Mesendoderm (in vitro differentiated cells): Measurements from ENCODE around the gene ACO2.
"Not testable (repeated sequence)": the region's sequence is repeated elsewhere in the genome, so short reads cannot be mapped to it uniquely, and the experiment has no call there.

ENCODE experiments used
- DNase-seq: peaks from one replicate; pipeline ENCODE4 v3.0.0; 2013
- H2AK5ac ChIP-seq: 2 replicates; pipeline ENCODE4 v1.6.1; 2013; ENCODE audit warnings: low read length, inconsistent platforms
- H2BK120ac ChIP-seq: 2 replicates; pipeline ENCODE4 v1.6.1; 2013; ENCODE audit warnings: low read depth, mild to moderate bottlenecking, low read length, moderate library complexity, mixed read lengths
- H2BK15ac ChIP-seq: replicated peaks from 2 replicates; pipeline ENCODE4 v1.6.1; 2013; ENCODE audit warnings: low read depth, mild to moderate bottlenecking, moderate library complexity
- H2BK5ac ChIP-seq: 2 replicates; pipeline ENCODE4 v1.6.1; 2013; ENCODE audit warnings: low read length, inconsistent platforms
- H3K18ac ChIP-seq: 2 replicates; pipeline ENCODE4 v1.6.1; 2013; ENCODE audit warnings: mild to moderate bottlenecking, low read length, mixed read lengths
- H3K23ac ChIP-seq: one replicate; pipeline ENCODE4 v1.6.1; 2013; ENCODE audit warnings: low read length
- H3K27ac ChIP-seq: 2 replicates; pipeline ENCODE4 v1.5.1; 2013; ENCODE audit warnings: low read depth, mild to moderate bottlenecking, inconsistent platforms, low read length, moderate library complexity
- H3K27me3 ChIP-seq: 2 replicates; pipeline ENCODE4 v1.6.1; 2013; ENCODE audit warnings: low read length, control low read depth, mild to moderate bottlenecking, inconsistent platforms; ENCODE audit not compliant: insufficient read depth, poor library complexity
- H3K36me3 ChIP-seq: 2 replicates; pipeline ENCODE4 v1.6.1; 2013; ENCODE audit warnings: low read length, inconsistent platforms; ENCODE audit not compliant: control insufficient read depth, insufficient read depth
- H3K4ac ChIP-seq: one replicate; pipeline ENCODE4 v1.6.1; 2013; ENCODE audit warnings: low read depth, mild to moderate bottlenecking, low read length, moderate library complexity
- H3K4me1 ChIP-seq: 2 replicates; pipeline ENCODE4 v1.6.1; 2013; ENCODE audit warnings: low read depth, low read length, inconsistent platforms; ENCODE audit not compliant: control insufficient read depth
- H3K4me2 ChIP-seq: 2 replicates; pipeline ENCODE4 v1.6.1; 2013; ENCODE audit warnings: low read length
- H3K4me3 ChIP-seq: 2 replicates; pipeline ENCODE4 v1.5.1; 2013; ENCODE audit warnings: mild to moderate bottlenecking, low read length
- H3K56ac ChIP-seq: one replicate; pipeline ENCODE4 v1.6.1; 2013; ENCODE audit warnings: low read length
- H3K79me1 ChIP-seq: 2 replicates; pipeline ENCODE4 v1.6.1; 2013; ENCODE audit warnings: low read length, inconsistent platforms
- H3K79me2 ChIP-seq: 2 replicates; pipeline ENCODE4 v1.6.1; 2013; ENCODE audit warnings: mild to moderate bottlenecking, low read length; ENCODE audit not compliant: control insufficient read depth, insufficient read depth
- H3K9ac ChIP-seq: 2 replicates; pipeline ENCODE4 v1.6.1; 2013; ENCODE audit warnings: low read length, inconsistent platforms
- H4K5ac ChIP-seq: one replicate; pipeline ENCODE4 v1.6.1; 2013; ENCODE audit warnings: low read length
- H4K8ac ChIP-seq: one replicate; pipeline ENCODE4 v1.6.1; 2013; ENCODE audit warnings: low read depth, mild to moderate bottlenecking, control low read depth, low read length, moderate library complexity
- WGBS: extraction: QIAGEN DNeasy Blood & Tissue Kit; methylation state at CpG from one replicate; pipeline ENCODE4 v1.1.7; 2013; ENCODE audit warnings: low lambda C conversion rate, missing lambda C conversion rate; ENCODE audit not compliant: insufficient coverage; ENCODE audit errors: extremely low coverage; 5-methylcytosine and 5-hydroxymethylcytosine counted together

ACO2 gene

GRCh38 chr22:41440511-41440910 is 28.4 kb upstream of the ACO2 start:
- H3K9ac ChIP-seq, H2BK5ac ChIP-seq, H3K4me2 ChIP-seq, H3K56ac ChIP-seq, H3K4ac ChIP-seq, H3K27me3 ChIP-seq, H3K23ac ChIP-seq, H3K36me3 ChIP-seq, H4K5ac ChIP-seq, H3K4me1 ChIP-seq, H2BK15ac ChIP-seq, H2BK120ac ChIP-seq, DNase-seq, H2AK5ac ChIP-seq, H3K4me3 ChIP-seq, H4K8ac ChIP-seq, H3K18ac ChIP-seq, H3K27ac ChIP-seq: not testable (repeated sequence)
- Histone ChIP-seq H3K79me2 (peaks cover 67% of the 10 kb centered on the region), H3K79me1 (peaks cover 19% of the 10 kb centered on the region)
- no CpG with 5 or more reads among the region's 5 CpGs for WGBS

- Histone ChIP-seq H4K8ac (no peak overlapping the region), H3K4me2 (no peak overlapping the region), H2BK5ac (no peak overlapping the region), H3K27ac (no peak overlapping the region), H3K79me2 (peaks cover 66% of the 10 kb centered on the region), H3K36me3 (peaks cover 3% of the 10 kb centered on the region), H4K5ac (no peak overlapping the region), H2AK5ac (no peak overlapping the region), H3K56ac (no peak overlapping the region), H3K4ac (no peak overlapping the region), H2BK120ac (no peak overlapping the region), H3K27me3 (no peaks in the 10 kb centered on the region), H3K79me1 (peaks cover 10% of the 10 kb centered on the region), H3K23ac (no peak overlapping the region), H3K18ac (no peak overlapping the region), H3K4me3 (no peak overlapping the region), H3K4me1 (no peaks in the 10 kb centered on the region), H3K9ac (no peak overlapping the region), H2BK15ac (no peak overlapping the region)
- DNase-seq: no peak
- no CpG with 5 or more reads among the region's 2 CpGs for WGBS
Observed at GRCh38 chr22:41442240-41442792, 26.6 kb upstream of the ACO2 start.

- peaks cover 3% of the 10 kb centered on the region for H3K36me3 ChIP-seq
- H3K23ac ChIP-seq: peak overlapping the region; percentile 97
- peak overlapping the region; percentile 47 for H4K5ac ChIP-seq
- H2BK5ac ChIP-seq: peak overlapping the region; percentile 86
- peaks cover 9% of the 10 kb centered on the region for H3K79me1 ChIP-seq
- H2BK120ac ChIP-seq: no peak overlapping the region
- WGBS: no CpG with 5 or more reads among the region's 35 CpGs
- peak overlapping the region; percentile 71 for H3K27ac ChIP-seq
- H3K18ac ChIP-seq: peak overlapping the region; percentile 64
- H3K4me3 ChIP-seq: peak overlapping the region; percentile 98
- peak overlapping the region; percentile 90 for H3K4me2 ChIP-seq
- peak overlapping the region; percentile 93 for H3K56ac ChIP-seq
- peaks cover 55% of the 10 kb centered on the region for H3K79me2 ChIP-seq
- H2AK5ac ChIP-seq: peak overlapping the region; percentile 79
- no peak overlapping the region for H4K8ac ChIP-seq
- H3K4me1 ChIP-seq: peaks cover 3% of the 10 kb centered on the region
- H3K4ac ChIP-seq: peak overlapping the region; percentile 82
- H3K9ac ChIP-seq: peak overlapping the region; percentile 99
- no peak overlapping the region for H2BK15ac ChIP-seq
- no peaks in the 10 kb centered on the region for H3K27me3 ChIP-seq
- DNase-seq: peak; percentile 100
Observed at GRCh38 chr22:41444360-41445128, 24.4 kb upstream of the ACO2 start.

- Histone ChIP-seq H3K79me2 (peaks cover 50% of the 10 kb centered on the region), H3K27me3 (no peaks in the 10 kb centered on the region), H3K9ac (peak overlapping the region; percentile 99), H3K23ac (peak overlapping the region; percentile 86), H3K4me1 (peaks cover 3% of the 10 kb centered on the region), H2BK15ac (no peak overlapping the region), H2BK5ac (peak overlapping the region; percentile 86), H3K4ac (peak overlapping the region; percentile 93), H2AK5ac (peak overlapping the region; percentile 88), H2BK120ac (peak overlapping the region; percentile 73), H3K4me3 (peak overlapping the region; percentile 98), H3K79me1 (peaks cover 9% of the 10 kb centered on the region), H3K4me2 (peak overlapping the region; percentile 90), H3K56ac (peak overlapping the region; percentile 91), H3K36me3 (peaks cover 3% of the 10 kb centered on the region), H4K8ac (no peak overlapping the region), H4K5ac (no peak overlapping the region), H3K18ac (peak overlapping the region; percentile 99), H3K27ac (peak overlapping the region; percentile 71)
- no CpG with 5 or more reads among the region's 22 CpGs for WGBS
- peak; percentile 87 for DNase-seq
Observed at GRCh38 chr22:41445129-41446056, 23.5 kb upstream of the ACO2 start.

- H3K18ac ChIP-seq: peak overlapping the region; percentile 99
- H4K5ac ChIP-seq: no peak overlapping the region
- H3K4me1 ChIP-seq: peaks cover 3% of the 10 kb centered on the region
- H2AK5ac ChIP-seq: peak overlapping the region; percentile 88
- H3K56ac ChIP-seq: peak overlapping the region; percentile 91
- peak overlapping the region; percentile 90 for H3K4me2 ChIP-seq
- H3K79me1 ChIP-seq: peaks cover 9% of the 10 kb centered on the region
- H3K23ac ChIP-seq: peak overlapping the region; percentile 89
- H2BK15ac ChIP-seq: no peak overlapping the region
- peak overlapping the region; percentile 71 for H3K27ac ChIP-seq
- H3K4ac ChIP-seq: peak overlapping the region; percentile 93
- peaks cover 45% of the 10 kb centered on the region for H3K79me2 ChIP-seq
- WGBS: no CpG with 5 or more reads among the region's 34 CpGs
- peak overlapping the region; percentile 80 for H2BK5ac ChIP-seq
- H4K8ac ChIP-seq: no peak overlapping the region
- peak overlapping the region; percentile 73 for H2BK120ac ChIP-seq
- DNase-seq: no peak
- peak overlapping the region; percentile 99 for H3K9ac ChIP-seq
- no peaks in the 10 kb centered on the region for H3K27me3 ChIP-seq
- peak overlapping the region; percentile 98 for H3K4me3 ChIP-seq
- H3K36me3 ChIP-seq: peaks cover 3% of the 10 kb centered on the region
Observed at GRCh38 chr22:41446057-41446501, 22.8 kb upstream of the ACO2 start.
